ENCODE results near the gene PLA2G4A.

PLA2G4A gene

GRCh38 chr1:186854102-186854501 is 25.4 kb downstream of the PLA2G4A start:
- H3K9ac ChIP-seq (ENCODE audit: low read depth, low read length), result no peak overlapping the region
- H3K36me3 ChIP-seq (ENCODE audit: insufficient read depth, low read depth, low read length), result no peaks in the 10 kb centered on the region
- no peaks in the 10 kb centered on the region for H3K27me3 ChIP-seq (ENCODE audit: insufficient read depth, low read length)
- H3K9me3 ChIP-seq (ENCODE audit: insufficient read depth, low read depth, low read length), result no peaks in the 10 kb centered on the region
- H3K4me3 ChIP-seq (ENCODE audit: low read length), result no peak overlapping the region
- H3K4me1 ChIP-seq (ENCODE audit: insufficient read depth, low read length), result no peaks in the 10 kb centered on the region
- H3K27ac ChIP-seq (ENCODE audit: low read length), result no peak overlapping the region

GRCh38 chr1:186858923-186859322 is 30.2 kb downstream of the PLA2G4A start:
- Histone ChIP-seq H3K9me3 (ENCODE audit: insufficient read depth, low read depth, low read length) (no peaks in the 10 kb centered on the region), H3K27me3 (ENCODE audit: insufficient read depth, low read length) (no peaks in the 10 kb centered on the region), H3K27ac (ENCODE audit: low read length) (no peak overlapping the region), H3K36me3 (ENCODE audit: insufficient read depth, low read depth, low read length) (no peaks in the 10 kb centered on the region), H3K4me1 (ENCODE audit: insufficient read depth, low read length) (no peaks in the 10 kb centered on the region), H3K4me3 (ENCODE audit: low read length) (no peak overlapping the region), H3K9ac (ENCODE audit: low read depth, low read length) (no peak overlapping the region)

DNA sequence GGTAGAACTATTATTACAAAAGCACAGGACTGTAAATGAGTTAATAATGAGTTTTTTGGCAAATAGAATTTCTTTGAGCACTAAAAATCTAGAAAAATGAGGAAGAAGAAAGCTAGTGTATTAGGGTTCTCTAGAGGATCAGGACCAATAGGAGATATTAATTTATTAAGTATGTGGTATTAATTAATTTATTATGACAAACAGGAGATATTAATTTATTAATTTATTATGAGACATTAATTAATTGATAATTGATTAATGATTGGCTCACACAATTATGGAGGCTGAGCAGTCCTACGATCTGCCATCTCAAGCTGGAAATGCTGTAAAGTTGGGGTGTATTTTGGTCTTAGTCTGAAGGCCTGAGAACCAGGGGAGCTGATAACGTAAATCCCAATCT is 31.2 kb downstream of the PLA2G4A start:
- no peaks in the 10 kb centered on the region for H3K36me3 ChIP-seq (ENCODE audit: insufficient read depth, low read depth, low read length)
- no peak overlapping the region for H3K9ac ChIP-seq (ENCODE audit: low read depth, low read length)
- no peaks in the 10 kb centered on the region for H3K4me1 ChIP-seq (ENCODE audit: insufficient read depth, low read length)
- no peaks in the 10 kb centered on the region for H3K27me3 ChIP-seq (ENCODE audit: insufficient read depth, low read length)
- H3K27ac ChIP-seq (ENCODE audit: low read length), result no peak overlapping the region
- H3K9me3 ChIP-seq (ENCODE audit: insufficient read depth, low read depth, low read length), result no peaks in the 10 kb centered on the region
- H3K4me3 ChIP-seq (ENCODE audit: low read length), result no peak overlapping the region

- H3K4me3 ChIP-seq (ENCODE audit: low read length), result no peak overlapping the region
- H3K36me3 ChIP-seq (ENCODE audit: insufficient read depth, low read depth, low read length), result no peaks in the 10 kb centered on the region
- no peaks in the 10 kb centered on the region for H3K9me3 ChIP-seq (ENCODE audit: insufficient read depth, low read depth, low read length)
- no peaks in the 10 kb centered on the region for H3K27me3 ChIP-seq (ENCODE audit: insufficient read depth, low read length)
- no peak overlapping the region for H3K27ac ChIP-seq (ENCODE audit: low read length)
- H3K9ac ChIP-seq (ENCODE audit: low read depth, low read length), result no peak overlapping the region
- no peaks in the 10 kb centered on the region for H3K4me1 ChIP-seq (ENCODE audit: insufficient read depth, low read length)
Observed at GRCh38 chr1:186864296-186864695, 35.5 kb downstream of the PLA2G4A start.

- Histone ChIP-seq H3K4me3 (ENCODE audit: low read length) (no peak overlapping the region), H3K9ac (ENCODE audit: low read depth, low read length) (no peak overlapping the region), H3K9me3 (ENCODE audit: insufficient read depth, low read depth, low read length) (no peaks in the 10 kb centered on the region), H3K27me3 (ENCODE audit: insufficient read depth, low read length) (no peaks in the 10 kb centered on the region), H3K27ac (ENCODE audit: low read length) (no peak overlapping the region), H3K4me1 (ENCODE audit: insufficient read depth, low read length) (peaks cover 4% of the 10 kb centered on the region; the same call in 1 of the 2 replicates), H3K36me3 (ENCODE audit: insufficient read depth, low read depth, low read length) (no peaks in the 10 kb centered on the region)
Observed at GRCh38 chr1:186865253-186865652, 36.5 kb downstream of the PLA2G4A start.

GRCh38 chr1:186865857-186866256 is 37.1 kb downstream of the PLA2G4A start:
- H3K4me3 ChIP-seq (ENCODE audit: low read length), result no peak overlapping the region
- H3K27me3 ChIP-seq (ENCODE audit: insufficient read depth, low read length), result no peaks in the 10 kb centered on the region
- H3K27ac ChIP-seq (ENCODE audit: low read length), result no peak overlapping the region

DNA sequence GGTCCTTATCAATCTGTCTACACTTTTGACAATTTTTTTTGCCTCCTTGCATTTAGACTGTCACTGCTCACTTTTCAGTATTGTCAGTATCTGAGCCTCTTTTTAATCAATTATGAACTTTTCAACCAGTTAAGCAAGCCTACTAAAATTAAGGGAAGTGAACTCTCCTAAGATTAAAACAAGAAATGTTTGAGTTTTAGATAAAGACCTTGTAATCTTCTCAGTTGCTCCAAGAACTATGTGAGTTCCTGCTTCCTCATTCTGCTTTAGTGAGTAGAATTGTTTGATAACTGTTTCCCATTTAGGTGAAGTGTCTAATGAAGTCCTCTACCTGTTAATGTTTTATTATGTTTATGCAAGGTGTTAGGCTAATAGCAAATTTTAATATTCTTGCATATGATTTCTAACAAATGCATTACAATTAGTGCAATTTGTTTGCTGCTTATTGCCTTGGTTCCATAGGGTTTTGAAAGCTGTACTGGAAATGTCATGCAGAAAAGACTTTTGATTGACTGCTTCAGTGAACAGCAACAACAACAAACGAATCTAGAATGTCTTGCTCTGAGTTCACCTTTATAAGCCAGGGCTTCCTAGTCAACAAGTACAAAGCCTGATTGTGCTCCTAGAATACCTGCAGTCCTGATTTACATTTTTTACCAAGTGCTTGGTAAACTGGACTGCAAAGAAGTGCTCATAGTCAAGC is 40.9 kb downstream of the PLA2G4A start:
- Histone ChIP-seq H3K9me3 (ENCODE audit: insufficient read depth, low read depth, low read length) (no peaks in the 10 kb centered on the region), H3K4me1 (ENCODE audit: insufficient read depth, low read length) (peaks cover 26% of the 10 kb centered on the region), H3K9ac (ENCODE audit: low read depth, low read length) (no peak overlapping the region), H3K27ac (ENCODE audit: low read length) (no peak overlapping the region), H3K4me3 (ENCODE audit: low read length) (no peak overlapping the region), H3K27me3 (ENCODE audit: insufficient read depth, low read length) (no peaks in the 10 kb centered on the region), H3K36me3 (ENCODE audit: insufficient read depth, low read depth, low read length) (no peaks in the 10 kb centered on the region)

More at GRCh38 chr1:186865857-186866256, 37.1 kb downstream of the PLA2G4A start:
- H3K9ac ChIP-seq (ENCODE audit: low read depth, low read length), result no peak overlapping the region
- no peaks in the 10 kb centered on the region for H3K36me3 ChIP-seq (ENCODE audit: insufficient read depth, low read depth, low read length)
- no peaks in the 10 kb centered on the region for H3K9me3 ChIP-seq (ENCODE audit: insufficient read depth, low read depth, low read length)
- peaks cover 4% of the 10 kb centered on the region; the same call in 1 of the 2 replicates for H3K4me1 ChIP-seq (ENCODE audit: insufficient read depth, low read length)

GRCh38 chr1:186871784-186872183 is 43.0 kb downstream of the PLA2G4A start:
- Histone ChIP-seq H3K36me3 (ENCODE audit: insufficient read depth, low read depth, low read length) (no peaks in the 10 kb centered on the region), H3K27me3 (ENCODE audit: insufficient read depth, low read length) (no peaks in the 10 kb centered on the region), H3K9ac (ENCODE audit: low read depth, low read length) (0 out of 2 replicates have a peak overlapping the region, but pooled peaks have one; percentile 16), H3K4me3 (ENCODE audit: low read length) (no peak overlapping the region), H3K4me1 (ENCODE audit: insufficient read depth, low read length) (peaks cover 26% of the 10 kb centered on the region), H3K9me3 (ENCODE audit: insufficient read depth, low read depth, low read length) (no peaks in the 10 kb centered on the region), H3K27ac (ENCODE audit: low read length) (no peak overlapping the region)

GRCh38 chr1:186872291-186872690 is 43.5 kb downstream of the PLA2G4A start:
- Histone ChIP-seq H3K9me3 (ENCODE audit: insufficient read depth, low read depth, low read length) (no peaks in the 10 kb centered on the region), H3K27me3 (ENCODE audit: insufficient read depth, low read length) (no peaks in the 10 kb centered on the region), H3K36me3 (ENCODE audit: insufficient read depth, low read depth, low read length) (no peaks in the 10 kb centered on the region), H3K9ac (ENCODE audit: low read depth, low read length) (0 out of 2 replicates have a peak overlapping the region, but pooled peaks have one; percentile 16), H3K4me3 (ENCODE audit: low read length) (no peak overlapping the region), H3K27ac (ENCODE audit: low read length) (no peak overlapping the region), H3K4me1 (ENCODE audit: insufficient read depth, low read length) (peaks cover 26% of the 10 kb centered on the region)

GRCh38 chr1:186873687-186874086 is 44.9 kb downstream of the PLA2G4A start:
- H3K9me3 ChIP-seq (ENCODE audit: insufficient read depth, low read depth, low read length), result no peaks in the 10 kb centered on the region
- H3K27me3 ChIP-seq (ENCODE audit: insufficient read depth, low read length), result no peaks in the 10 kb centered on the region
- H3K9ac ChIP-seq (ENCODE audit: low read depth, low read length), result no peak overlapping the region
- H3K36me3 ChIP-seq (ENCODE audit: insufficient read depth, low read depth, low read length), result no peaks in the 10 kb centered on the region
- no peak overlapping the region for H3K27ac ChIP-seq (ENCODE audit: low read length)
- H3K4me1 ChIP-seq (ENCODE audit: insufficient read depth, low read length), result peaks cover 26% of the 10 kb centered on the region
- H3K4me3 ChIP-seq (ENCODE audit: low read length), result no peak overlapping the region

DNA sequence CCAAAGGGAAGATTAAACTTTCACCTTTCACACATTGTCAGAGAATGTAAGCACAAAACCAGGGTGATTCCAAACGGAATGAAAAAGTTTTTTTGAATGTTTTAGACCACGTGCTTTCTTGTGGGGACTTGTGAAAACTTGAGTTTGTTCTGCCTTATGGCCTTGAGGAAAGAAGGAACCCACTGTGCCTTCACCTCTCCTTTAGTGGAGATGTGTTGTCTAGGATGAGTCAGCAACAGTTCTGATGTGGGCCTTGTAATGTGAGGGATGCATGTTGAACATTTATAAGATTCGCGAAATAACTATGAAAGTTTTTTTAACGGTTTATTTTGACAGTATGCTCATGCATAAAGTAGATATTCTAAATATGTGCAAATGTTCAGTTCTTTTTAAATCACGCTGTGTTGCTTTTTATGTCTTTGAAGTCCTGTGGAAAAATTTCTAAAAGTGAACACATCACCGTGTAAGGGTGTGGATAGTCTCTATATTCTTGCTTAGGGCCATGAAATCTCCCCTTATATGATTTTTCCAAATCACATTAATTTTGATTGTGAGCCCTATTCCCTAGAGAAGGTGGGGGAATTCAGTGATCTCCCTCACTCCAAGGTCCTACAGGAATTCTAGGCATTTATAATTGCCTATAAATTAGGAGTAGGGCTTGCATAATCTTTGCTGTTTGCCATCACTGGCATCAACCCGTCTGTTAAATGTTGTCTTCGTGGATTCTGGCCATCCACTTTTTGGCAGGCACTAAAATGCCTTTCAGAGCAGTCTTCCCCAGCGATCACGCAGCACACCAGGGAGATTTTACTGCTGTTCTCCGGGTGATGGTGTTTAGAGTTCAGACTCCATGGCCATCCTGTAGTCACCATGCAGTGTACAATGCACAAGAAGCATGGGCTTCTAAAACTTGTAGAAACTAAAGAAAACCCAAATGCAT is 47.4 kb downstream of the PLA2G4A start:
- H3K9me3 ChIP-seq (ENCODE audit: insufficient read depth, low read depth, low read length), result no peaks in the 10 kb centered on the region
- no peak overlapping the region for H3K9ac ChIP-seq (ENCODE audit: low read depth, low read length)
- peaks cover 22% of the 10 kb centered on the region for H3K4me1 ChIP-seq (ENCODE audit: insufficient read depth, low read length)
- no peak overlapping the region for H3K4me3 ChIP-seq (ENCODE audit: low read length)
- no peaks in the 10 kb centered on the region for H3K27me3 ChIP-seq (ENCODE audit: insufficient read depth, low read length)
- H3K36me3 ChIP-seq (ENCODE audit: insufficient read depth, low read depth, low read length), result no peaks in the 10 kb centered on the region
- no peak overlapping the region for H3K27ac ChIP-seq (ENCODE audit: low read length)

DNA sequence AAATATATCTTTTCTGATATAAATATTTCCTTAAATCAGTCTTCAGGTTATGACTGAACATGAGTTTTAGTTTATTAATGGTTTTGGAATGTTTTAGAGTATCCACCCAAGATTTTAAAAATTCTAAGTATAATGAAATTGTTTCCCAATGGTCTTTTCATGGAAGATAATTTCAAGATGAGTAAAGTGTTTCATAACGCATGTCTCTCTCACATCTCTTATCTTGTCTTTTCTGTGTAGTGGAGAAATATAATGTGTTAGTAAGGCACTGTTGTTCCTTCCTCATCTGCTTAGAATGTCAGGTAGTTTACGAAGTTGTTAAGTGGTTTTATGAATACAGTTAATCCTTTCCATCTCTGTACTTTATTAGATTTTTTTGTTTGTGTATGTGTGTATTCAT is 49.6 kb downstream of the PLA2G4A start:
- no peaks in the 10 kb centered on the region for H3K9me3 ChIP-seq (ENCODE audit: insufficient read depth, low read depth, low read length)
- no peaks in the 10 kb centered on the region for H3K27me3 ChIP-seq (ENCODE audit: insufficient read depth, low read length)
- H3K4me1 ChIP-seq (ENCODE audit: insufficient read depth, low read length), result peaks cover 8% of the 10 kb centered on the region
- H3K4me3 ChIP-seq (ENCODE audit: low read length), result no peak overlapping the region
- no peak overlapping the region for H3K27ac ChIP-seq (ENCODE audit: low read length)
- no peaks in the 10 kb centered on the region for H3K36me3 ChIP-seq (ENCODE audit: insufficient read depth, low read depth, low read length)
- no peak overlapping the region for H3K9ac ChIP-seq (ENCODE audit: low read depth, low read length)

Data from iPS-20b (cell line).